Loucy (cell line): ENCODE data around the gene DAPK1.

Experiments used
- H2AFZ ChIP-seq: fragments of 200-600 bp; sonication (generic); 2 replicates; pipeline ENCODE4 v1.6.0; 2016; ENCODE audit warnings: antibody characterized with exemption, mild to moderate bottlenecking, low read length, moderate library complexity
- H3F3A ChIP-seq: fragments of 200-600 bp; 2 replicates; pipeline ENCODE4 v1.6.0; 2016; ENCODE audit warnings: antibody characterized with exemption, low read depth, mild to moderate bottlenecking
- H3K27me3 ChIP-seq: fragments of 200-600 bp; sonication (generic); 2 replicates; pipeline ENCODE4 v1.6.1; 2014; ENCODE audit warnings: low read length, mild to moderate bottlenecking; ENCODE audit not compliant: insufficient read depth, poor library complexity, severe bottlenecking
- H3K36me3 ChIP-seq: fragments of 200-600 bp; sonication (generic); 2 replicates; pipeline ENCODE4 v1.6.1; 2016; ENCODE audit warnings: low read length; ENCODE audit not compliant: insufficient read depth
- H3K4me1 ChIP-seq: fragments of 200-600 bp; sonication (generic); 2 replicates; pipeline ENCODE4 v1.5.1; 2014; ENCODE audit warnings: low read length, mild to moderate bottlenecking; ENCODE audit not compliant: insufficient read depth, poor library complexity, severe bottlenecking
- H3K4me2 ChIP-seq: fragments of 200-600 bp; sonication (generic); 2 replicates; pipeline ENCODE4 v1.6.0; 2014; ENCODE audit warnings: antibody characterized with exemption, low read length, low read depth, mild to moderate bottlenecking; ENCODE audit not compliant: poor library complexity, severe bottlenecking
- H3K4me3 ChIP-seq: fragments of 200-600 bp; sonication (generic); 2 replicates; pipeline ENCODE4 v1.5.1; 2014; ENCODE audit warnings: low read length, mild to moderate bottlenecking, mixed read lengths; ENCODE audit not compliant: poor library complexity, severe bottlenecking
- H3K79me2 ChIP-seq: fragments of 200-600 bp; sonication (generic); 2 replicates; pipeline ENCODE4 v1.6.1; 2014; ENCODE audit warnings: low read length; ENCODE audit not compliant: insufficient read depth
- H3K9ac ChIP-seq: fragments of 200-600 bp; sonication (generic); 2 replicates; pipeline ENCODE4 v1.6.0; 2014; ENCODE audit warnings: mild to moderate bottlenecking, low read depth, low read length, moderate library complexity; ENCODE audit not compliant: poor library complexity, severe bottlenecking
- H3K9me2 ChIP-seq: fragments of 200-600 bp; sonication (generic); replicated peaks from 2 replicates; pipeline ENCODE4 v1.6.1; 2016; ENCODE audit warnings: low read depth, low read length, mixed read lengths
- H3K9me3 ChIP-seq: fragments of 200-600 bp; sonication (generic); 2 replicates; pipeline ENCODE4 v1.6.1; 2014; ENCODE audit warnings: mild to moderate bottlenecking, antibody characterized with exemption, low read length, low read depth; ENCODE audit not compliant: insufficient read depth
- H4K20me1 ChIP-seq: fragments of 200-600 bp; sonication (generic); 2 replicates; pipeline ENCODE4 v1.6.0; 2014; ENCODE audit warnings: antibody characterized with exemption, low read length, mild to moderate bottlenecking; ENCODE audit not compliant: insufficient read depth, poor library complexity, severe bottlenecking
- EZH2phosphoT487 ChIP-seq: fragments of 200-600 bp; IDR thresholded peaks from 2 replicates; pipeline ENCODE4 v1.6.1; 2018; ENCODE audit warnings: antibody characterized with exemption, mild to moderate bottlenecking, moderate library complexity, borderline replicate concordance
- TF ChIP-seq, protein P1 (sequence below): fragments of 200-600 bp; sonication (generic); conservative IDR thresholded peaks from 2 replicates; pipeline ENCODE4 v1.5.1; 2014; ENCODE audit warnings: mild to moderate bottlenecking, antibody characterized with exemption, low read length

Gene DAPK1

DNA sequence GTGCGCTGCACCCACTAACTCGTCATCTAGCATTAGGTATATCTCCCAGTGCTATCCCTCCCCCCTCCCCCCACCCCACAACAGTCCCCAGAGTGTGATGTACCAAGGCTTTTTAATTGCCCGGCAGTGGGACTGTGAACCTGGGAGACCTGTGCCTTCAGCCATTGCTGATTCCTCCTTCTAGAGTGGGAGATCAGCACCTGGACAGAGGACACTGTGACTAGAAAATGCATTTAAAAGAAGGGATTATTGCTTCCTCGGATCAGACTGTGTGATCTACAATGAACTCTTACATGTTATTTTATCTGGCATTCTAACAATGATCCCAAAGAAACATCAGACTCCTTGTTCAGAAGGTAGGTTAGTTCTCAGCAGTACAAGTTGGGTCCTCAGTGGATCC is 254.2 kb downstream of the DAPK1 start:
- H3K9me2 ChIP-seq: no peaks in the 10 kb centered on the region
- no peaks in the 10 kb centered on the region for H3K9me3 ChIP-seq
- no peaks in the 10 kb centered on the region for H3K36me3 ChIP-seq
- no peak overlapping the region for H2AFZ ChIP-seq
- no peaks in the 10 kb centered on the region for H3K4me1 ChIP-seq
- no peak overlapping the region for H3K9ac ChIP-seq
- H3K27me3 ChIP-seq: no peaks in the 10 kb centered on the region
- no peak overlapping the region for H3K4me2 ChIP-seq
- TF ChIP-seq, protein P1, sequence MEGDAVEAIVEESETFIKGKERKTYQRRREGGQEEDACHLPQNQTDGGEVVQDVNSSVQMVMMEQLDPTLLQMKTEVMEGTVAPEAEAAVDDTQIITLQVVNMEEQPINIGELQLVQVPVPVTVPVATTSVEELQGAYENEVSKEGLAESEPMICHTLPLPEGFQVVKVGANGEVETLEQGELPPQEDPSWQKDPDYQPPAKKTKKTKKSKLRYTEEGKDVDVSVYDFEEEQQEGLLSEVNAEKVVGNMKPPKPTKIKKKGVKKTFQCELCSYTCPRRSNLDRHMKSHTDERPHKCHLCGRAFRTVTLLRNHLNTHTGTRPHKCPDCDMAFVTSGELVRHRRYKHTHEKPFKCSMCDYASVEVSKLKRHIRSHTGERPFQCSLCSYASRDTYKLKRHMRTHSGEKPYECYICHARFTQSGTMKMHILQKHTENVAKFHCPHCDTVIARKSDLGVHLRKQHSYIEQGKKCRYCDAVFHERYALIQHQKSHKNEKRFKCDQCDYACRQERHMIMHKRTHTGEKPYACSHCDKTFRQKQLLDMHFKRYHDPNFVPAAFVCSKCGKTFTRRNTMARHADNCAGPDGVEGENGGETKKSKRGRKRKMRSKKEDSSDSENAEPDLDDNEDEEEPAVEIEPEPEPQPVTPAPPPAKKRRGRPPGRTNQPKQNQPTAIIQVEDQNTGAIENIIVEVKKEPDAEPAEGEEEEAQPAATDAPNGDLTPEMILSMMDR: no peak
- no peak for TF ChIP-seq EZH2phosphoT487
- no peaks in the 10 kb centered on the region for H3F3A ChIP-seq
- no peaks in the 10 kb centered on the region for H4K20me1 ChIP-seq
- no peak overlapping the region for H3K4me3 ChIP-seq
- H3K79me2 ChIP-seq: no peaks in the 10 kb centered on the region

DNA sequence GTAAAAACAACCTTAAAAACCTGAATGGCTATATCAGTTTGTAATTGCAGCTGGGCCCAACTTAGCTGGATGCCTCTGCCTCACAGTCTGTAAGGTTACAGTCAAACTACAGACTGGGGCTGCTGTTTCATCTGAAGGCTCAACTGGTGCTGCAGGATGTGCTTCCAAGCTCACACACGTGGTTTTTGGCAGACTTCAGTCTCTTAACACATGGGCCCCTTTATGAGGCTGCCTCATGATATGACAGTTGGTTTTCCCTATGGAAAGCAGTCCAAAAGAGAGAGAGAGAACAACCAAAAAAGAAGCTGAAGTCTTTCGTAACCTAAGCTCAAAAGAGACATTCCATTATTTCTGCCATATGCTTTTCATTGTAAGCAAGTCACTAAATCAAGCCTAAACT is 255.6 kb downstream of the DAPK1 start:
- Histone ChIP-seq H2AFZ (no peak overlapping the region), H3K9me3 (no peaks in the 10 kb centered on the region), H3K79me2 (no peaks in the 10 kb centered on the region), H3K4me2 (no peak overlapping the region), H3F3A (no peaks in the 10 kb centered on the region), H3K9me2 (no peaks in the 10 kb centered on the region), H4K20me1 (no peaks in the 10 kb centered on the region), H3K4me1 (no peaks in the 10 kb centered on the region), H3K4me3 (no peak overlapping the region), H3K27me3 (no peaks in the 10 kb centered on the region), H3K9ac (no peak overlapping the region), H3K36me3 (no peaks in the 10 kb centered on the region)
- TF ChIP-seq EZH2phosphoT487: no peak
- TF ChIP-seq, protein P1: no peak
